ENCODE data around the gene DCC. TPM values are rescaled to one million over a fixed set of nuclear protein-coding genes. Genes with fewer than 3 reads are reported as not detected.

The DCC gene
- total RNA-seq, 1 experiment from 2014 or later: not detected

GRCh38 chr18:53324353-53324752 is 984.4 kb downstream of the DCC start:
- ChIA-PET POLR2A (no interaction called here), RAD21 (ENCODE audit: low non-redundant PET in 1 of 2, low total read pairs in 2 of 2, uncharacterized antibody in 2 of 2, unreplicated experiment in 2 of 2) (no interaction called here), CTCF (no interaction called here)
- intact Hi-C loops (cut with micrococcal nuclease): no loop called here
- Histone ChIP-seq H2AFZ (ENCODE audit: low read depth, low read length, poor library complexity, severe bottlenecking) (no peak overlapping the region), H3K4me3 (replicated peaks in 1 of 2; ENCODE audit: low read depth in 1 of 2, low read length in 2 of 2) (no peak overlapping the region), H3K79me2 (ENCODE audit: insufficient read depth, low read length) (no peaks in the 10 kb centered on the region), H3K27ac (ENCODE audit: low read depth, low read length) (no peak overlapping the region), H3K4me2 (ENCODE audit: low read length) (no peak overlapping the region), H3K4me1 (ENCODE audit: control insufficient read depth in 1 of 2, insufficient read depth in 2 of 2, low read length in 2 of 2) (no peaks in the 10 kb centered on the region), H3K9me2 (ENCODE audit: insufficient read depth) (no peaks in the 10 kb centered on the region), H3K9me3 (ENCODE audit: control insufficient read depth in 1 of 2, insufficient read depth in 1 of 2, low read depth in 1 of 2, low read length in 2 of 2) (peaks cover 0 to 16% of the 10 kb centered on the region in 2 experiments; a peak in 2 of 4 replicates), H3K9ac (ENCODE audit: low read length) (no peak overlapping the region), H3K36me3 (ENCODE audit: control insufficient read depth in 1 of 2, insufficient read depth in 2 of 2, low read length in 2 of 2) (no peaks in the 10 kb centered on the region), H4K20me1 (ENCODE audit: insufficient read depth) (no peaks in the 10 kb centered on the region), H3K27me3 (ENCODE audit: insufficient read depth, low read length) (no peaks in the 10 kb centered on the region)
- TF ChIP-seq FOSL1 (IDR thresholded peaks at IDR 0.05; ENCODE audit: low read depth) (no peak), ZFX (IDR thresholded peaks at IDR 0.05) (no peak), ZNF274 (IDR thresholded peaks at IDR 0.05; ENCODE audit: low read depth, low read length) (no peak), MAX (IDR thresholded peaks at IDR 0.05) (no peak), SP1 (IDR thresholded peaks at IDR 0.05; ENCODE audit: low read depth) (no peak), JUND (IDR thresholded peaks at IDR 0.05) (no peak), EZH2phosphoT487 (IDR thresholded peaks at IDR 0.05; ENCODE audit: borderline replicate concordance) (no peak), REST (IDR thresholded peaks at IDR 0.05; ENCODE audit: low read depth) (no peak), ATF3 (IDR thresholded peaks at IDR 0.05) (no peak), CBX3 (IDR thresholded peaks at IDR 0.05; ENCODE audit: low read depth) (no peak), YY1 (IDR thresholded peaks at IDR 0.05; ENCODE audit: extremely low read depth, insufficient replicate concordance, low read depth, low read length) (no peak), EGR1 (IDR thresholded peaks at IDR 0.05; ENCODE audit: low read depth) (no peak), RAD21 (IDR thresholded peaks at IDR 0.05; ENCODE audit: low read depth) (no peak), SRF (IDR thresholded peaks at IDR 0.05; ENCODE audit: low read depth) (no peak), TCF7L2 (IDR thresholded peaks at IDR 0.05; ENCODE audit: borderline replicate concordance, extremely low read depth, insufficient read depth, insufficient read length) (no peak), CTCF (IDR thresholded peaks at IDR 0.05 in 2 of 3, conservative IDR thresholded peaks at IDR 0.05 in 1 of 3; ENCODE audit: borderline replicate concordance in 1 of 3, insufficient read depth in 1 of 3, low read depth in 2 of 3, low read length in 2 of 3) (no peak), CEBPB (IDR thresholded peaks at IDR 0.05; ENCODE audit: low read depth) (no peak), ELF1 (IDR thresholded peaks at IDR 0.05; ENCODE audit: borderline replicate concordance, low read depth) (no peak), POLR2AphosphoS5 (IDR thresholded peaks at IDR 0.05; ENCODE audit: low read depth, low read length) (no peak), EZH2 (IDR thresholded peaks at IDR 0.05) (no peak)
- no TSS peak for BruUV-seq (replicated peaks)
- no peak for ATAC-seq
- DNase-seq (ENCODE audit: low read depth, low spot score): no peak

All from HCT116 (cell line).